Keratinocyte (primary cell): ENCODE measurements around the gene PGAM4. TPM values are rescaled to one million over a fixed set of nuclear protein-coding genes. Genes with fewer than 3 reads are reported as not detected.

ENCODE experiments used
- DNase-seq: peaks from one replicate; pipeline ENCODE4 v3.0.0-alpha.2; 2011; ENCODE audit warnings: low read depth, missing footprints, low spot score
- FAIRE-seq: peaks from 2 replicates; lab custom pipeline; 2011; peaks lifted over from hg19 to GRCh38; lab: Jason Lieb, UNC
- H2AFZ ChIP-seq: 2 replicates; pipeline ENCODE4 v1.6.0; 2012; ENCODE audit warnings: low read length, control low read depth, inconsistent platforms; ENCODE audit not compliant: control insufficient read depth
- H3K27ac ChIP-seq: 2 replicates; pipeline ENCODE4 v1.5.1; 2011; ENCODE audit warnings: low read length; ENCODE audit not compliant: control insufficient read depth, insufficient read depth
- H3K27me3 ChIP-seq: 3 replicates; pipeline ENCODE4 v1.6.0; 2011; ENCODE audit warnings: low read length; ENCODE audit not compliant: control insufficient read depth, insufficient read depth; ENCODE audit errors: extremely low read depth
- H3K36me3 ChIP-seq, 2 experiments: 2 replicates in 1 of 2; 3 replicates in 1 of 2; pipeline ENCODE4 v1.5.1; 2011; ENCODE audit warnings: low read length in 2 of 2, mild to moderate bottlenecking in 1 of 2; ENCODE audit not compliant: control insufficient read depth in 2 of 2, insufficient read depth in 2 of 2; ENCODE audit errors: extremely low read depth in 1 of 2
- H3K4me1 ChIP-seq: 3 replicates; pipeline ENCODE4 v1.5.1; 2011; ENCODE audit warnings: low read length; ENCODE audit not compliant: control insufficient read depth, insufficient read depth; ENCODE audit errors: extremely low read depth
- H3K4me2 ChIP-seq: 3 replicates; pipeline ENCODE4 v1.6.0; 2011; ENCODE audit warnings: low read depth, low read length; ENCODE audit not compliant: control insufficient read depth, insufficient read depth; ENCODE audit errors: extremely low read depth
- H3K4me3 ChIP-seq, 3 experiments: fragments of 200-600 bp in 1 of 3; sonication (generic) in 1 of 3; 2 replicates in 2 of 3; 3 replicates in 1 of 3; pipeline ENCODE4 v1.5.1; 2011 to 2016; ENCODE audit warnings: low read length in 3 of 3, mild to moderate bottlenecking in 3 of 3, control low read depth in 2 of 3, inconsistent platforms in 1 of 3, low read depth in 1 of 3, mixed read lengths in 1 of 3, mixed run types in 1 of 3, moderate library complexity in 1 of 3; ENCODE audit not compliant: control insufficient read depth in 2 of 3, insufficient read depth in 2 of 3; ENCODE audit errors: extremely low read depth in 1 of 3
- H3K79me2 ChIP-seq: 2 replicates; pipeline ENCODE4 v1.6.0; 2012; ENCODE audit warnings: low read length; ENCODE audit not compliant: control insufficient read depth, insufficient read depth
- H3K9ac ChIP-seq: 3 replicates; pipeline ENCODE4 v1.6.0; 2011; ENCODE audit warnings: low read length; ENCODE audit not compliant: control insufficient read depth, insufficient read depth; ENCODE audit errors: extremely low read depth
- H3K9me1 ChIP-seq: 3 replicates; pipeline ENCODE4 v1.6.0; 2011; ENCODE audit warnings: low read length; ENCODE audit not compliant: control insufficient read depth, insufficient read depth; ENCODE audit errors: extremely low read depth
- H3K9me3 ChIP-seq: 2 replicates; pipeline ENCODE4 v1.5.1; 2012; ENCODE audit warnings: low read depth, low read length; ENCODE audit not compliant: control insufficient read depth
- H4K20me1 ChIP-seq: 3 replicates; pipeline ENCODE4 v1.6.0; 2011; ENCODE audit warnings: low read length; ENCODE audit not compliant: control insufficient read depth, insufficient read depth; ENCODE audit errors: extremely low read depth
- CTCF ChIP-seq, 3 experiments: IDR thresholded peaks in 1 of 3; conservative IDR thresholded peaks in 1 of 3; optimal IDR thresholded peaks in 1 of 3; 2 replicates in 2 of 3; 3 replicates in 1 of 3; pipeline versions ENCODE3 to v1.5.1; 2011; ENCODE audit warnings: low read length in 3 of 3, mild to moderate bottlenecking in 3 of 3, moderate library complexity in 2 of 3, control low read depth in 1 of 3, inconsistent platforms in 1 of 3; ENCODE audit not compliant: insufficient read depth in 2 of 3; ENCODE audit errors: extremely low read depth in 1 of 3
- EZH2 ChIP-seq: IDR thresholded peaks from one replicate; pipeline ENCODE4 v1.6.1; 2012; ENCODE audit warnings: inconsistent platforms, mild to moderate bottlenecking, low read length, moderate library complexity
- dilution Hi-C: fragments of 300-500 bp; cut with MboI; formaldehyde crosslinking; loops from one replicate; pipeline ENCODE4 v1.7.0; 2020; ENCODE audit warnings: low sequenced_read_pairs; ENCODE audit not compliant: extremely low pct_ligation_motif_present
- polyA plus RNA-seq, 5 experiments: library from polyadenylated mRNA; depleted of rRNA in 3 of 5; stranded (reverse) in 3 of 5; stranded (forward) in 1 of 5; unstranded in 1 of 5; fragments of >200 nt; gene quantifications; 1 replicate in 1 of 5; 2 replicates in 3 of 5; 3 replicates in 1 of 5; pipeline versions ENCODE4 v1.2.1 to v1.2.3, GENCODE V29; 2011 to 2012; ENCODE audit warnings: missing spikeins in 2 of 5, low read depth in 1 of 5, low replicate concordance in 1 of 5

PGAM4 gene
- polyA plus RNA-seq, 1 donor (not counting 4 experiments of a cell fraction or from before 2014, with no cell fraction given), result 0.18 TPM

DNA sequence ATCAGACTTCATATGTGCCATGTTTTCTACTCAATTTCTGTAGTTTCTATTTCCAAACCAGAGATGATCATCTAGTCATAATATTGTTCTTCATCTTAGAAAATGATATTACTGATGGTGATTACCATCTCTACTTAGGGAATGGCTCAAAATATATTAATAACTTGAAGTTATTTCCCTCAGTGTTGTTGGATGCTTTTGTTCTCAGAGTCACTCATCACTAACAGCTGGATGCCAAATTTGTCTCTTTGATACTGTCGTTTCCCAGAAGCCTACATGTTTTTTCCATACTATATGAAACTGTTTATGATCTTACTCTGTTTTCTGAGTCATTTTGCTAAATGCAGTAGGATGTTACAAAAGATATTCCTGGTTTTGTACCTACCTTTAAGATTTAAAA, 8.9 kb downstream of the PGAM4 start:
- Histone ChIP-seq H3K9me1 (no peaks in the 10 kb centered on the region), H3K27me3 (no peaks in the 10 kb centered on the region), H3K36me3 (no peaks in the 10 kb centered on the region), H4K20me1 (no peaks in the 10 kb centered on the region), H3K4me1 (no peaks in the 10 kb centered on the region), H3K27ac (no peak overlapping the region), H3K4me2 (no peak overlapping the region), H3K79me2 (no peaks in the 10 kb centered on the region), H3K4me3 (no peak overlapping the region), H3K9me3 (no peaks in the 10 kb centered on the region), H2AFZ (no peak overlapping the region), H3K9ac (no peak overlapping the region)
- no peak for FAIRE-seq
- no peak for DNase-seq
- dilution Hi-C loops, result no loop called here
- TF ChIP-seq EZH2 (no peak), CTCF (optimal IDR thresholded peaks at IDR 0.05 in 1 of 3, IDR thresholded peaks at IDR 0.05 in 1 of 3, conservative IDR thresholded peaks at IDR 0.05 in 1 of 3; ENCODE audit: extremely low read depth in 1 of 3, insufficient read depth in 2 of 3, low read length in 3 of 3) (no peak)

- H3K4me3 ChIP-seq, result no peak overlapping the region
- H3K79me2 ChIP-seq, result no peaks in the 10 kb centered on the region
- H3K9me1 ChIP-seq, result no peaks in the 10 kb centered on the region
- H2AFZ ChIP-seq, result no peak overlapping the region
- no peaks in the 10 kb centered on the region for H3K9me3 ChIP-seq
- no peak for FAIRE-seq
- no peak for DNase-seq
- H3K36me3 ChIP-seq, result no peaks in the 10 kb centered on the region
- H3K4me2 ChIP-seq, result no peak overlapping the region
- no peak for TF ChIP-seq EZH2
- TF ChIP-seq CTCF (optimal IDR thresholded peaks at IDR 0.05 in 1 of 3, IDR thresholded peaks at IDR 0.05 in 1 of 3, conservative IDR thresholded peaks at IDR 0.05 in 1 of 3; ENCODE audit: extremely low read depth in 1 of 3, insufficient read depth in 2 of 3, low read length in 3 of 3), result no peak
- dilution Hi-C loops, result no loop called here
- H3K4me1 ChIP-seq, result no peaks in the 10 kb centered on the region
- H3K27me3 ChIP-seq, result no peaks in the 10 kb centered on the region
- H3K27ac ChIP-seq, result no peak overlapping the region
- H4K20me1 ChIP-seq, result no peaks in the 10 kb centered on the region
- H3K9ac ChIP-seq, result no peak overlapping the region
These were observed 15.7 kb downstream of the PGAM4 start for GRCh38 chrX:77953708-77954107.
